ENCODE data around the gene DNER. TPM values are rescaled to one million over a fixed set of nuclear protein-coding genes. Genes with fewer than 3 reads are reported as not detected.

Gene DNER
- total RNA-seq, 2 donors from 2014 or later: 0.11 to 0.18 TPM

GRCh38 chr2:229445019-229445418 lies 269.3 kb downstream of the DNER start:
- Histone ChIP-seq H3K4me1 (ENCODE audit: control insufficient read depth, insufficient read depth, low read length) (no peaks in the 10 kb centered on the region), H3K4me3 (ENCODE audit: low read length) (no peak overlapping the region), H3K27me3 (ENCODE audit: control insufficient read depth, insufficient read depth, low read length, poor library complexity, severe bottlenecking) (no peaks in the 10 kb centered on the region), H3K9me3 (ENCODE audit: control insufficient read depth, low read length) (no peaks in the 10 kb centered on the region), H3K27ac (ENCODE audit: low read depth, low read length) (no peak overlapping the region), H3K9ac (ENCODE audit: extremely low read depth, low read length, poor library complexity, severe bottlenecking) (no peak overlapping the region), H3K36me3 (ENCODE audit: control insufficient read depth, insufficient read depth, low read length) (no peaks in the 10 kb centered on the region)
- no peak for DNase-seq
- Mint-ChIP-seq H3K4me3 (no peak overlapping the region), H3K27ac (peak overlapping the region; percentile 41), H3K9me3 (no peaks in the 10 kb centered on the region), H3K27me3 (ENCODE audit: insufficient read depth) (no peaks in the 10 kb centered on the region), H3K4me1 (peaks cover 9% of the 10 kb centered on the region), H3K36me3 (ENCODE audit: low read depth) (no peaks in the 10 kb centered on the region)
- WGBS, 2 experiments (ENCODE audit: insufficient coverage in 1 of 2, insufficient read length in 1 of 2): 87 to 93% methylated on average over 7 of the region's 7 CpGs
- no peak for TF ChIP-seq CTCF (conservative IDR thresholded peaks at IDR 0.05)

DNA sequence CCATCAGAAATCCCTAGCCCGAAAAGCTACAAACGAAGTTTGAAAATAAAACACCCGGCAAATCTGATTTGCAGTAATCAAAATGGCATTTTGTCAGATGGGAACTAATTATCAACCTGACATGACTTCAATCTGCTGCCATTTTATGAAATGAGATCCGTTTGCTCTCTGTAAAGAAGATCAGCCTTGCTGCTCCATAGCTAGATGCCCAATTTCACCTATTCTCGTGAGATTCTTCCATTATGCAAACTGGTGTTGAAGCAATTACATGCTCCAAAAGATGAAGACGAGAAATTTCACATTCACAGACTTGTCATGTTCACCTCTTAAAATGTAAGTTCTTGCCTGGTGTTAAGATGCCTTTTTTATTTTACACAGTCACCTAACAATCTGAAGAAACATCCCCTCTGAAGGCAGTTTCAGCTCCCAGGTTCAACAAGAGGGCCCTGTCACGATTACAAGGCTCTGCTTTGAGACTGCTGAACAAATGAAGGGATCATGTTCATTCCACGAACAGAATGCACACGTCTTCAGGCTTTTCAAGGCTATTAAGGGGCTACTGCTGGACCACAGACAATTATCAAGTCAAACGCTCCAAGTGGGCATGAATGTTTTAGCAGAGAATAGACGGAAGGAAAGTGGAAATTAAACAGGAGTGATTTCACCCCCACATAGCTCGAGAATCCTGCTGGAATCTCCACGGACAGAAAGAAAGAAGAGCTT lies 270.6 kb downstream of the DNER start:
- WGBS, 2 experiments (ENCODE audit: insufficient coverage in 1 of 2, insufficient read length in 1 of 2): 84 to 86% methylated on average over 12 to 13 of the region's 13 CpGs
- no peak overlapping the region for H3K27ac ChIP-seq (ENCODE audit: low read depth, low read length)

DNA sequence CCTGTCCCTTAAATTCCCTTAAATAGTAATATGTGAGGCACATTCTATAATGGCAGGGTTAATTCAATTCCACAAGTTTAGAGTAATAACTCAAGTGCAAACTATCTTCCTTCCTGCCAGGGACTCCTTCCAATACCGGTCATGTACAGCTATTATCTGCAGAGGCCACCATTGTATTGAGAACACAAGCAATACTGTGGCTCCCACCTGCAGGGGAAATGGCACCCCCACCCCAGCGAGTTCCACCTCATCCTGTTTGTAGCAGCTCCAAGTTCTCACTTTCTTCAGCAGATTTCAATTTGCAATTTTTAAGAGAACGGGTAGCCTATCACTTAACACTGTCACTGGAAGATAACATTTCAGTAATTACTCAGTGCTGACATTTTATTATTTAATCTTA lies 271.2 kb downstream of the DNER start:
- no peak overlapping the region for H3K4me3 Mint-ChIP-seq
- H3K36me3 ChIP-seq (ENCODE audit: control insufficient read depth, insufficient read depth, low read length): no peaks in the 10 kb centered on the region
- H3K27me3 Mint-ChIP-seq (ENCODE audit: insufficient read depth): no peaks in the 10 kb centered on the region
- no peak overlapping the region for H3K4me3 ChIP-seq (ENCODE audit: low read length)
- H3K9me3 Mint-ChIP-seq: no peaks in the 10 kb centered on the region
- no peak overlapping the region for H3K27ac ChIP-seq (ENCODE audit: low read depth, low read length)
- no peak for TF ChIP-seq CTCF (conservative IDR thresholded peaks at IDR 0.05)
- WGBS, 2 experiments (ENCODE audit: insufficient coverage in 1 of 2, insufficient read length in 1 of 2): 91 to 93% methylated on average over 3 of the region's 3 CpGs
- H3K9me3 ChIP-seq (ENCODE audit: control insufficient read depth, low read length): no peaks in the 10 kb centered on the region
- H3K4me1 Mint-ChIP-seq: peaks cover 9% of the 10 kb centered on the region
- H3K36me3 Mint-ChIP-seq (ENCODE audit: low read depth): no peaks in the 10 kb centered on the region
- H3K27me3 ChIP-seq (ENCODE audit: control insufficient read depth, insufficient read depth, low read length, poor library complexity, severe bottlenecking): no peaks in the 10 kb centered on the region
- no peak overlapping the region for H3K27ac Mint-ChIP-seq
- no peaks in the 10 kb centered on the region for H3K4me1 ChIP-seq (ENCODE audit: control insufficient read depth, insufficient read depth, low read length)
- no peak for DNase-seq
- H3K9ac ChIP-seq (ENCODE audit: extremely low read depth, low read length, poor library complexity, severe bottlenecking): no peak overlapping the region

More for the DNA sequence above, 270.6 kb downstream of the DNER start:
- Mint-ChIP-seq H3K4me3 (no peak overlapping the region), H3K4me1 (peaks cover 9% of the 10 kb centered on the region), H3K27ac (no peak overlapping the region), H3K9me3 (no peaks in the 10 kb centered on the region), H3K36me3 (ENCODE audit: low read depth) (no peaks in the 10 kb centered on the region), H3K27me3 (ENCODE audit: insufficient read depth) (no peaks in the 10 kb centered on the region)
- Histone ChIP-seq H3K4me1 (ENCODE audit: control insufficient read depth, insufficient read depth, low read length) (no peaks in the 10 kb centered on the region), H3K36me3 (ENCODE audit: control insufficient read depth, insufficient read depth, low read length) (no peaks in the 10 kb centered on the region), H3K4me3 (ENCODE audit: low read length) (no peak overlapping the region), H3K9me3 (ENCODE audit: control insufficient read depth, low read length) (no peaks in the 10 kb centered on the region), H3K27me3 (ENCODE audit: control insufficient read depth, insufficient read depth, low read length, poor library complexity, severe bottlenecking) (no peaks in the 10 kb centered on the region), H3K9ac (ENCODE audit: extremely low read depth, low read length, poor library complexity, severe bottlenecking) (no peak overlapping the region)
- DNase-seq: no peak
- TF ChIP-seq CTCF (conservative IDR thresholded peaks at IDR 0.05): no peak
